OCI-LY7 (cell line): ENCODE results near the gene OR2B3.

ENCODE experiments used
- CTCF ChIP-seq: fragments of 200-600 bp; sonication (generic); conservative IDR thresholded peaks from 2 replicates; pipeline ENCODE4 v1.5.1; 2014; ENCODE audit warnings: mild to moderate bottlenecking, antibody characterized with exemption, low read length, moderate library complexity, mixed read lengths
- EZH2phosphoT487 ChIP-seq: fragments of 200-600 bp; sonication (generic); IDR thresholded peaks from 2 replicates; pipeline ENCODE4 v1.6.1; 2018; ENCODE audit warnings: low read depth, borderline replicate concordance, mild to moderate bottlenecking, mixed run types, antibody characterized with exemption, low read length, moderate library complexity, mixed read lengths

- TF ChIP-seq CTCF, result no peak
- no peak for TF ChIP-seq EZH2phosphoT487
These were observed at the start of gene OR2B3 for GRCh38 chr6:29087213-29087612.
